Thymus (tissue), 11 donors: ENCODE measurements around the gene DVL2. TPM values are rescaled to one million over a fixed set of nuclear protein-coding genes. Genes with fewer than 3 reads are reported as not detected.
A peak's percentile ranks its signal among the peaks of the same experiment; 100 is the strongest.

Experiments used
- DNase-seq, 9 donors: peaks; one replicate each; pipeline ENCODE4 v3.0.0-alpha.2; 2013; ENCODE audit warnings: low spot score in 9 of 9, low read depth in 6 of 9, missing footprints in 1 of 9
- H3K27ac ChIP-seq, 2 donors: one replicate each; pipeline ENCODE4 v1.5.1; 2013; ENCODE audit warnings: control low read depth in 1 of 2, low read depth in 1 of 2, low read length in 1 of 2, mild to moderate bottlenecking in 1 of 2, moderate library complexity in 1 of 2
- H3K27me3 ChIP-seq, 2 donors: one replicate each; pipeline ENCODE4 v1.5.1; 2013; ENCODE audit warnings: low read length in 1 of 2; ENCODE audit not compliant: control insufficient read depth in 2 of 2, insufficient read depth in 1 of 2
- H3K36me3 ChIP-seq, 2 donors: one replicate each; pipeline ENCODE4 v1.5.1; 2013; ENCODE audit warnings: low read length in 1 of 2, mild to moderate bottlenecking in 1 of 2, moderate library complexity in 1 of 2; ENCODE audit not compliant: control insufficient read depth in 2 of 2, insufficient read depth in 2 of 2
- H3K4me1 ChIP-seq, 2 donors: one replicate each; pipeline ENCODE4 v1.5.1; 2013; ENCODE audit warnings: low read length in 2 of 2; ENCODE audit not compliant: control insufficient read depth in 2 of 2, insufficient read depth in 2 of 2
- H3K4me3 ChIP-seq, 2 donors: one replicate each; pipeline ENCODE4 v1.5.1; 2013; ENCODE audit warnings: low read length in 2 of 2, control low read depth in 1 of 2, mild to moderate bottlenecking in 1 of 2
- H3K9me3 ChIP-seq, 2 donors: one replicate each; pipeline ENCODE4 v1.5.1; 2013; ENCODE audit warnings: low read length in 1 of 2, mild to moderate bottlenecking in 1 of 2; ENCODE audit not compliant: control insufficient read depth in 2 of 2, insufficient read depth in 1 of 2
- WGBS: extraction: QIAGEN DNeasy Blood & Tissue Kit; methylation state at CpG from one replicate; pipeline ENCODE4 v1.1.7; 2013; 5-methylcytosine and 5-hydroxymethylcytosine counted together
- polyA plus RNA-seq: library from polyadenylated mRNA; stranded (reverse); fragments of 200-250 nt; gene quantifications from one replicate; pipeline ENCODE4 v1.2.3, GENCODE V29; 2013
- total RNA-seq: library from RNA; stranded (reverse); fragments of 120-200 nt; gene quantifications from one replicate; pipeline ENCODE4 v1.2.4, GENCODE V29; 2013
- donor health status: healthy.

The DVL2 gene
- total and polyA plus RNA-seq, 2 donors = 21.8 to 26.6 TPM

- H3K27me3 ChIP-seq = peaks cover 28 to 56% of the 10 kb centered on the region in 2 donors
- H3K27ac ChIP-seq = no peak overlapping the region
- no peak for DNase-seq
- peaks cover 0 to 13% of the 10 kb centered on the region in 2 donors for H3K9me3 ChIP-seq
- H3K36me3 ChIP-seq = no peaks in the 10 kb centered on the region
- whole genome bisulfite sequencing = 97% methylated on average over 8 of the region's 8 CpGs
- H3K4me3 ChIP-seq = no peak overlapping the region
- H3K4me1 ChIP-seq = peaks cover 19 to 24% of the 10 kb centered on the region in 2 donors
Measured at GRCh38 chr17:7279448-7279847, 45.1 kb upstream of the DVL2 start.

GRCh38 chr17:7266784-7267183, 32.5 kb upstream of the DVL2 start:
- H3K4me1 ChIP-seq = peaks cover 8 to 20% of the 10 kb centered on the region in 2 donors
- DNase-seq = no peak
- 90% methylated on average over 1 of the region's 1 CpG for WGBS
- H3K9me3 ChIP-seq = peaks cover 0 to 3% of the 10 kb centered on the region in 2 donors
- H3K27me3 ChIP-seq = peaks cover 19 to 72% of the 10 kb centered on the region in 2 donors
- no peak overlapping the region for H3K27ac ChIP-seq
- H3K36me3 ChIP-seq = no peaks in the 10 kb centered on the region
- no peak overlapping the region for H3K4me3 ChIP-seq

GRCh38 chr17:7263801-7264078, 29.4 kb upstream of the DVL2 start:
- peaks cover 15 to 31% of the 10 kb centered on the region in 2 donors for H3K4me1 ChIP-seq
- 40% methylated on average over 4 of the region's 4 CpGs for WGBS
- H3K4me3 ChIP-seq = no peak overlapping the region
- H3K36me3 ChIP-seq = peaks cover 12 to 13% of the 10 kb centered on the region in 2 donors
- peaks cover 39 to 80% of the 10 kb centered on the region in 2 donors for H3K27me3 ChIP-seq
- H3K27ac ChIP-seq = no peak overlapping the region
- DNase-seq = no peak
- peaks cover 0 to 3% of the 10 kb centered on the region in 2 donors for H3K9me3 ChIP-seq

GRCh38 chr17:7262935-7263800, 28.9 kb upstream of the DVL2 start:
- Histone ChIP-seq H3K36me3 (peaks cover 17 to 18% of the 10 kb centered on the region in 2 donors), H3K9me3 (peaks cover 0 to 3% of the 10 kb centered on the region in 2 donors), H3K27me3 (peaks cover 39 to 76% of the 10 kb centered on the region in 2 donors), H3K27ac (peak overlapping the region in 1 of 2 donors; percentile 60), H3K4me1 (peaks cover 15 to 31% of the 10 kb centered on the region in 2 donors), H3K4me3 (peak overlapping the region in 1 of 2 donors; percentile 18)
- DNase-seq = peak in 1 of 9 donors; percentile 8
- 6% methylated on average over 26 of the region's 26 CpGs for WGBS

DNA sequence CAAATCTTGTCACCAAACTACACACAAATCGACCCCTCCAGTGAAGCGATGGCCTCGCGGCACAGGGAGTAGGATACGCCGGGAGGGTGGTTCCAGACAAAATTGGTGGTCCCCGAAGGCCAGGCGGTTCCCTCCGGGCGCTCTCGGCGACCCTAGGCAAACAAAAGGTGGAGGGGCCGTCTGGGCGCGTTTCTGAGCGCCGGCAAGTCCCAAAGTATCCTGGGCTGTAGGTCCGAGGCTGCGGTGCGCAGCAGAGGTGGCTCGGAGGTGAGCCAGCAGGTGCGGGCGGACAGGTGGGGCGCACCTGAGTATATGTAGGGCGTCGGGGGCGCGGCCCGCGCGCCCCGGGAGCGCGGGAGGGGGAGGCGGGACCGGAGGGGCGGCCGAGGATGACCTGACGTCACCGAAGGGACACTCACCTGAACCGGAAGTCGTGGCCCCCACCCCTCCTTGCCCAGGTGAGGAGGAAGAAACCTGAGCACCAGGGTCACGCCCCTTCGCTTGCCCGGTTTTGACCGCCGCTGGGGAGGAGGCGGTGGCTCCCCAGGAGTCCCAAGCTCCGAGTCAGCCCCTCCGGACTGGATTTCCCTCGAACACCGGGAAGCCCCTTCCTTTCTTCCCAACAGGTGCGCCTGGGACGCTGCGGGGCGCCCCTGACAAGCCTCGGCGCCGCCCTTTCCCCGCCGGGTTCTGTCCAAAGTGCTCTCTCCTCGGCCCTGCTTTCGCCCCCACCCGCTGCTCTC, 28.0 kb upstream of the DVL2 start, which contains the start of gene CLDN7:
Gene CLDN7 (minus strand): TSS at position 287 of the 743 bp plus-strand sequence. CDS start 435 bp downstream, outside the sequence.
- Histone ChIP-seq H3K27me3 (peaks cover 39 to 70% of the 10 kb centered on the region in 2 donors), H3K4me3 (peak within 1 kb of the TSS; percentile 8 to 45), H3K9me3 (peaks cover 0 to 3% of the 10 kb centered on the region in 2 donors), H3K27ac (peak within 1 kb of the TSS in 1 of 2 donors; percentile 60), H3K36me3 (peaks cover 21 to 25% of the 10 kb centered on the region in 2 donors), H3K4me1 (peaks cover 15 to 31% of the 10 kb centered on the region in 2 donors)
- DNase-seq = peak in 1 of 9 donors; percentile 26
- WGBS = 10% methylated on average over 64 of the region's 64 CpGs

DNA sequence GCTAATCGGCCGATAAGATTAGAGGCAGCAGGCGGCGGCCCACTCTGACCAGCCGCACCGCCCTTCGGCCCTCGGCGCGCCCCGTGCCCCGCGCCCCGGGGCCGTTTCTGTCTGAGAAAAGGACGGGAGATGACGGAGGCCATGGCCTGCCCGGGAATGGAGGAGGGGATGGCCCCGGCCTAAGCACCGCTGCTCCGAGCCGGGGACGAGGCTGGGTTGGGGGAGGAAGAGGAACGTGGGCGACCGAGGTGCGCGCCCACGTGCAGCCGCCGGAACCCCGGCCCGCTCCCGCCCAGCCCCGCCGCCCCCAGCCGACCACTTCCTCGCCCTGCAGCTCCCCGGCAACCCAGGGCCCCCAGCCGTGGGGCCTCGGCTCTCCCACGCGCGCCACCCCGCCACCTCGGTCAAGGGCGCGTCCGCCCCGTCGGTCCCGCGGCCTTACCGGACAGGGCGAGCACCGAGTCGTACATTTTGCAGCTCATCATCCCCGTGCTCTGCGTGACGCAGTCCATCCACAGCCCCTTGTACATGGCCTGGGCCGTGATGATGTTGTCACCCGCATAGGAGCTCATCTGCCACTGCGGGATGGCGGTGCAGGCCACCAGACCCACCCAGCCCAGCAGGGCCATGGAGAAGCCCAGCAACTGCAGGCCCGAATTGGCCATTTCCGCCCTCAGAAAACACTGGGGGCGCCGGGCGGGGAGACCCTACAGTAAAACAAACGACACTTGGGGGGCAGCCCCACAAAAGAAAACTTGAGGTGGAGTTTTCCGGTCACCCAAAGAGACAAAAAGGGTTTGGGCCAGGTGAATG, 27.3 kb upstream of the DVL2 start:
- peaks cover 28 to 30% of the 10 kb centered on the region in 2 donors for H3K36me3 ChIP-seq
- H3K27ac ChIP-seq = peak overlapping the region in 1 of 2 donors; percentile 25
- 9% methylated on average over 71 of the region's 71 CpGs for WGBS
- H3K27me3 ChIP-seq = peaks cover 39 to 64% of the 10 kb centered on the region in 2 donors
- peaks cover 15 to 31% of the 10 kb centered on the region in 2 donors for H3K4me1 ChIP-seq
- H3K9me3 ChIP-seq = peaks cover 0 to 7% of the 10 kb centered on the region in 2 donors
- peak overlapping the region; percentile 8 to 45 for H3K4me3 ChIP-seq
- peak in 1 of 9 donors; percentile 30 for DNase-seq

GRCh38 chr17:7260651-7261378, 26.5 kb upstream of the DVL2 start:
- Histone ChIP-seq H3K4me1 (peaks cover 15 to 31% of the 10 kb centered on the region in 2 donors), H3K27me3 (peaks cover 39 to 58% of the 10 kb centered on the region in 2 donors), H3K9me3 (peaks cover 0 to 7% of the 10 kb centered on the region in 2 donors), H3K27ac (peak overlapping the region in 1 of 2 donors; percentile 25), H3K4me3 (peak overlapping the region; percentile 8 to 45), H3K36me3 (peaks cover 36% of the 10 kb centered on the region in 2 donors)
- DNase-seq = peak in 1 of 9 donors; percentile 28
- WGBS = 12% methylated on average over 54 of the region's 54 CpGs

DNA sequence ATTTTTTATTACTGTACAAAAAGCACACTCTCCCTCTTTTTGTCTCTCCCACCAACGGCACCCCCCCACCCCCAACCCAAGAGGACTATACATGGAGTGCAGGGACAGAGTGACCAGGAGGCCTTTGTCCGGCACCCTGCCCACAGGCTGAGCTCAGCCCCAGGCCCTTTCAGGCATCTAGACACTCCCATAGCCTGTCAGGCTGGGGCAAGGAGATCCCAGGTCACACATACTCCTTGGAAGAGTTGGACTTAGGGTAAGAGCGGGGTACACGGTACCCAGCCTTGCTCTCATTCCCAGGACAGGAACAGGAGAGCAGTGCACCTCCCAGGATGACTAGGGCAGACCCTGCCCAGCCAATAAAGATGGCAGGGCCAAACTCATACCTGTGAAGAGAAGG, 25.8 kb upstream of the DVL2 start:
- DNase-seq = no peak
- H3K27ac ChIP-seq = no peak overlapping the region
- H3K27me3 ChIP-seq = peaks cover 39 to 51% of the 10 kb centered on the region in 2 donors
- H3K4me3 ChIP-seq = no peak overlapping the region
- H3K4me1 ChIP-seq = peaks cover 15 to 31% of the 10 kb centered on the region in 2 donors
- WGBS = 94% methylated on average over 4 of the region's 4 CpGs
- peaks cover 0 to 7% of the 10 kb centered on the region in 2 donors for H3K9me3 ChIP-seq
- H3K36me3 ChIP-seq = peaks cover 36 to 39% of the 10 kb centered on the region in 2 donors
